Measurements from ENCODE around the gene HOXC5. TPM values are rescaled to one million over a fixed set of nuclear protein-coding genes. Genes with fewer than 3 reads are reported as not detected.

The HOXC5 gene
- total and polyA plus RNA-seq, 4 donors = not detected

- DNase-seq (ENCODE audit: low spot score) = no peak
- Histone ChIP-seq H3K9ac (ENCODE audit: low read depth in 1 of 2, low read length in 2 of 2) (no peak overlapping the region), H3K27me3 (ENCODE audit: control insufficient read depth in 4 of 4, insufficient read depth in 4 of 4, low read length in 3 of 4) (peaks cover 10 to 49% (median 29%) of the 10 kb centered on the region in 4 donors), H3K4me1 (ENCODE audit: control insufficient read depth in 4 of 4, insufficient read depth in 4 of 4, low read length in 3 of 4) (peaks cover 9 to 21% (median 18%) of the 10 kb centered on the region in 4 donors), H3K36me3 (ENCODE audit: control insufficient read depth in 4 of 4, insufficient read depth in 3 of 4, low read depth in 1 of 4, low read length in 3 of 4) (no peaks in the 10 kb centered on the region), H3K27ac (ENCODE audit: low read depth in 1 of 2, low read length in 2 of 2) (no peak overlapping the region), H3K4me3 (ENCODE audit: low read depth in 1 of 3, low read length in 3 of 3) (no peak overlapping the region), H3K9me3 (ENCODE audit: control insufficient read depth in 4 of 4, low read length in 3 of 4) (no peaks in the 10 kb centered on the region)
- WGBS = 29% methylated on average over 18 of the region's 18 CpGs
- TF ChIP-seq FOXA1 (IDR thresholded peaks at IDR 0.05) (no peak), TAF1 (conservative IDR thresholded peaks at IDR 0.05) (no peak), SP1 (IDR thresholded peaks at IDR 0.05) (no peak), HNF4G (IDR thresholded peaks at IDR 0.05) (no peak), ATF3 (IDR thresholded peaks at IDR 0.05) (no peak), NR2F2 (IDR thresholded peaks at IDR 0.05) (no peak), GABPA (IDR thresholded peaks at IDR 0.05 in 1 of 2, conservative IDR thresholded peaks at IDR 0.05 in 1 of 2) (no peak), JUND (IDR thresholded peaks at IDR 0.05) (no peak), FOXA2 (IDR thresholded peaks at IDR 0.05) (no peak), REST (IDR thresholded peaks at IDR 0.05) (no peak)
Measured at GRCh38 chr12:53993162-53994008, 39.5 kb upstream of the HOXC5 start.

- 7% methylated on average over 19 of the region's 19 CpGs for WGBS
- H3K4me3 ChIP-seq (ENCODE audit: low read depth in 1 of 3, low read length in 3 of 3) = no peak overlapping the region
Measured at GRCh38 chr12:53994009-53994263, 38.9 kb upstream of the HOXC5 start.

More at GRCh38 chr12:53994009-53994263, 38.9 kb upstream of the HOXC5 start:
- H3K27me3 ChIP-seq (ENCODE audit: control insufficient read depth in 4 of 4, insufficient read depth in 4 of 4, low read length in 3 of 4) = peaks cover 12 to 50% (median 29%) of the 10 kb centered on the region in 4 donors
- peaks cover 9 to 21% (median 18%) of the 10 kb centered on the region in 4 donors for H3K4me1 ChIP-seq (ENCODE audit: control insufficient read depth in 4 of 4, insufficient read depth in 4 of 4, low read length in 3 of 4)
- no peaks in the 10 kb centered on the region for H3K9me3 ChIP-seq (ENCODE audit: control insufficient read depth in 4 of 4, low read length in 3 of 4)
- DNase-seq (ENCODE audit: low spot score) = no peak
- H3K27ac ChIP-seq (ENCODE audit: low read depth in 1 of 2, low read length in 2 of 2) = no peak overlapping the region
- H3K9ac ChIP-seq (ENCODE audit: low read depth in 1 of 2, low read length in 2 of 2) = no peak overlapping the region
- H3K36me3 ChIP-seq (ENCODE audit: control insufficient read depth in 4 of 4, insufficient read depth in 3 of 4, low read depth in 1 of 4, low read length in 3 of 4) = no peaks in the 10 kb centered on the region
- TF ChIP-seq GABPA (IDR thresholded peaks at IDR 0.05 in 1 of 2, conservative IDR thresholded peaks at IDR 0.05 in 1 of 2) = no peak
- no peak for TF ChIP-seq ZBTB33 (IDR thresholded peaks at IDR 0.05)
- no peak for TF ChIP-seq SP1 (IDR thresholded peaks at IDR 0.05)
- TF ChIP-seq YY1 (IDR thresholded peaks at IDR 0.05) = no peak
- no peak for TF ChIP-seq FOXA1 (IDR thresholded peaks at IDR 0.05)
- TF ChIP-seq ATF3 (IDR thresholded peaks at IDR 0.05) = no peak
- no peak for TF ChIP-seq CTCF (IDR thresholded peaks at IDR 0.05; ENCODE audit: low read depth, low read length, missing input control)
- no peak for TF ChIP-seq RAD21 (IDR thresholded peaks at IDR 0.05)

All from liver (tissue), 9 donors.